DOHH2 (cell line): ENCODE data around the gene RANBP3.
"Not testable (repeated sequence)": the region's sequence is repeated elsewhere in the genome, so short reads cannot be mapped to it uniquely, and the experiment has no call there.

Experiments
- H3F3A ChIP-seq: fragments of 200-600 bp; sonication (generic), shearing (Covaris generic); 2 replicates; pipeline ENCODE4 v1.6.0; 2016; ENCODE audit warnings: antibody characterized with exemption, mild to moderate bottlenecking; ENCODE audit not compliant: control insufficient read depth, insufficient read depth
- H3K27ac ChIP-seq: fragments of 200-600 bp; sonication (generic); 2 replicates; pipeline ENCODE4 v1.5.1; 2014; ENCODE audit warnings: low read depth, mild to moderate bottlenecking, low read length, moderate library complexity
- H3K27me3 ChIP-seq: fragments of 200-600 bp; sonication (generic); 2 replicates; pipeline ENCODE4 v1.6.1; 2014; ENCODE audit warnings: mild to moderate bottlenecking, low read length, mixed read lengths; ENCODE audit not compliant: control insufficient read depth
- H3K36me3 ChIP-seq: fragments of 200-600 bp; sonication (generic); 2 replicates; pipeline ENCODE4 v1.6.1; 2014; ENCODE audit warnings: mild to moderate bottlenecking, low read length, moderate library complexity, mixed read lengths; ENCODE audit not compliant: control insufficient read depth
- H3K4me1 ChIP-seq: fragments of 200-600 bp; sonication (generic); 2 replicates; pipeline ENCODE4 v1.6.1; 2014; ENCODE audit warnings: mild to moderate bottlenecking, low read length, mixed read lengths; ENCODE audit not compliant: control insufficient read depth
- H3K4me2 ChIP-seq: fragments of 200-600 bp; sonication (generic); 2 replicates; pipeline ENCODE4 v1.6.0; 2014; ENCODE audit warnings: mild to moderate bottlenecking, low read length, moderate library complexity
- H3K4me3 ChIP-seq: fragments of 200-600 bp; sonication (generic); 2 replicates; pipeline ENCODE4 v1.5.1; 2014; ENCODE audit warnings: mild to moderate bottlenecking, low read length, mixed read lengths
- H3K79me2 ChIP-seq: fragments of 200-600 bp; sonication (generic); 2 replicates; pipeline ENCODE4 v1.6.1; 2014; ENCODE audit warnings: mild to moderate bottlenecking, low read length, mixed read lengths; ENCODE audit not compliant: control insufficient read depth
- H3K9me2 ChIP-seq: fragments of 200-600 bp; sonication (generic); replicated peaks from 2 replicates; pipeline ENCODE4 v1.6.1; 2014; ENCODE audit warnings: mild to moderate bottlenecking, low read length, mixed read lengths; ENCODE audit not compliant: control insufficient read depth
- H3K9me3 ChIP-seq: fragments of 200-600 bp; sonication (generic); 2 replicates; pipeline ENCODE4 v1.6.1; 2014; ENCODE audit warnings: antibody characterized with exemption, low read length, mixed read lengths; ENCODE audit not compliant: control insufficient read depth, insufficient read depth
- H4K20me1 ChIP-seq: fragments of 200-600 bp; sonication (generic); 2 replicates; pipeline ENCODE4 v1.6.0; 2014; ENCODE audit warnings: low read depth, mild to moderate bottlenecking, antibody characterized with exemption, low read length, moderate library complexity; ENCODE audit not compliant: control insufficient read depth, insufficient read depth
- CTCF ChIP-seq: fragments of 200-600 bp; sonication (generic); IDR thresholded peaks from one replicate; pipeline ENCODE4 v1.5.1; 2014; ENCODE audit warnings: antibody characterized with exemption, mild to moderate bottlenecking, low read depth, low read length; ENCODE audit not compliant: poor library complexity, severe bottlenecking
- EZH2phosphoT487 ChIP-seq: fragments of 200-600 bp; sonication (generic); IDR thresholded peaks from 2 replicates; pipeline ENCODE4 v1.6.1; 2017; ENCODE audit warnings: borderline replicate concordance, mild to moderate bottlenecking, antibody characterized with exemption, low read length, moderate library complexity, mixed read lengths

RANBP3 gene

GRCh38 chr19:5880196-5880595, 97.7 kb downstream of the RANBP3 start:
- no peaks in the 10 kb centered on the region for H3K36me3 ChIP-seq
- no peaks in the 10 kb centered on the region for H3K79me2 ChIP-seq
- no peaks in the 10 kb centered on the region for H3K4me1 ChIP-seq
- no peaks in the 10 kb centered on the region for H3K9me2 ChIP-seq
- TF ChIP-seq CTCF (no peak), EZH2phosphoT487 (no peak)
- no peaks in the 10 kb centered on the region for H3K9me3 ChIP-seq
- H3F3A ChIP-seq, result no peaks in the 10 kb centered on the region
- no peaks in the 10 kb centered on the region for H3K27me3 ChIP-seq
- H3K27ac ChIP-seq, result no peak overlapping the region
- no peak overlapping the region for H3K4me3 ChIP-seq
- no peak overlapping the region for H3K4me2 ChIP-seq
- H4K20me1 ChIP-seq, result no peaks in the 10 kb centered on the region

DNA sequence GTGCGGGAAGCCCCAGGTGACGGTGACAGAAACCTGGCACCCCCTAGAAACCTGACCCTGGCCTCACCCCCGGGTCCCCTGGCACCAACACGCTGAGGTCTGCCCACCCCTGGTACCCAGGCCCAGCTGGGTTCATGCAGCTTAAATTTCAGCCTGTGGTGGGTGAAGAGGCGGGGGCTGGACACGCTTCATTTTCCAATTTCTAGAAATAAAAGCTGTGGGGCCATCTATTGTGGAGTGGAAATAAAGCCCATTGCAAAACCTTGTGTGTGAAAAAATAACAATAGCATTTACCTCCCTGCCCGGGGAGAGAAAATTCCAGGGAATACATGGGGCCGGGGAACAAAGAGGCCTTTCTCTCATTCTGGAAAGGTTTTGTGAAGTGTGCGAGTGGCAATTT, 100.1 kb downstream of the RANBP3 start:
- no peaks in the 10 kb centered on the region for H3K9me2 ChIP-seq
- H4K20me1 ChIP-seq, result no peaks in the 10 kb centered on the region
- H3K79me2 ChIP-seq, result no peaks in the 10 kb centered on the region
- no peaks in the 10 kb centered on the region for H3K27me3 ChIP-seq
- no peaks in the 10 kb centered on the region for H3K36me3 ChIP-seq
- TF ChIP-seq CTCF, result no peak
- TF ChIP-seq EZH2phosphoT487, result no peak
- H3K4me1 ChIP-seq, result no peaks in the 10 kb centered on the region
- no peak overlapping the region for H3K4me2 ChIP-seq
- H3K4me3 ChIP-seq, result no peak overlapping the region
- no peak overlapping the region for H3K27ac ChIP-seq
- no peaks in the 10 kb centered on the region for H3F3A ChIP-seq
- no peaks in the 10 kb centered on the region for H3K9me3 ChIP-seq

DNA sequence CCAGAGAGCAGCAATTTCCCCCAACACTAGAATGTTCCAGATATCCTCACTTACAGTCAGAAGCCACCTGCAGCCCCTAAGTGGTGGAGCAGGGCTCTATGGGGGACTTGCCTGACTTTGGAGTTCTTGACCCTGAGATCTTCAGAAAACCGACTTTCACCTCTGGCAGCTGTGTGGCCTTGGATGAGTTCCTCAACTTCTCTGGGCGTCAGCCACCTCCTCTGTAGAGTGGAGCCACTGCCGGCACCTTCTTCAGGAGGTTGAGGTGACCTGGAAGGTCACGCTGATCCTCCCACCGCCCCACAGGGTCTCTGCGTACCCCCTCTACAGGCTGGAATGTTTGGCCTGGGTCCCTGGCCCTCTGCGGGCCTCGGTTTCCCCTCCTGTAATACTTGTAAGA, 100.5 kb downstream of the RANBP3 start:
- no peaks in the 10 kb centered on the region for H3F3A ChIP-seq
- H3K4me3 ChIP-seq, result no peak overlapping the region
- no peaks in the 10 kb centered on the region for H3K79me2 ChIP-seq
- H3K9me2 ChIP-seq, result no peaks in the 10 kb centered on the region
- TF ChIP-seq CTCF (no peak), EZH2phosphoT487 (no peak)
- no peaks in the 10 kb centered on the region for H3K27me3 ChIP-seq
- no peaks in the 10 kb centered on the region for H3K4me1 ChIP-seq
- H3K9me3 ChIP-seq, result no peaks in the 10 kb centered on the region
- no peaks in the 10 kb centered on the region for H3K36me3 ChIP-seq
- no peak overlapping the region for H3K27ac ChIP-seq
- H3K4me2 ChIP-seq, result no peak overlapping the region
- H4K20me1 ChIP-seq, result no peaks in the 10 kb centered on the region

- not testable (repeated sequence) for H3K27me3 ChIP-seq, H3K79me2 ChIP-seq, H3K36me3 ChIP-seq, H3K4me2 ChIP-seq, H3K4me1 ChIP-seq, H3K9me2 ChIP-seq, H3K27ac ChIP-seq, H3K9me3 ChIP-seq, H3F3A ChIP-seq, H3K4me3 ChIP-seq, H4K20me1 ChIP-seq
These were observed 103.4 kb downstream of the RANBP3 start for GRCh38 chr19:5874496-5874895.
